Nephron (organoid): ENCODE results near the gene GNAZ.

Source experiments
- H3K27ac Mint-ChIP-seq, 3 experiments: 2 replicates each; pipeline ENCODE4 v1.8.0; 2020; ENCODE audit warnings: mixed read lengths in 3 of 3, mild to moderate bottlenecking in 2 of 3, moderate library complexity in 1 of 3
- H3K27me3 Mint-ChIP-seq: 2 replicates; pipeline ENCODE4 v1.8.0; 2021; ENCODE audit warnings: low read depth, mild to moderate bottlenecking, moderate library complexity, mixed read lengths
- H3K36me3 Mint-ChIP-seq: 2 replicates; pipeline ENCODE4 v1.8.0; 2020; ENCODE audit warnings: low read depth, mixed read lengths
- H3K4me1 Mint-ChIP-seq: 2 replicates; pipeline ENCODE4 v1.8.0; 2020; ENCODE audit warnings: mixed read lengths
- H3K4me3 Mint-ChIP-seq, 3 experiments: 2 replicates each; pipeline ENCODE4 v1.8.0; 2020; ENCODE audit warnings: mild to moderate bottlenecking in 3 of 3, mixed read lengths in 3 of 3, moderate library complexity in 2 of 3
- H3K9me3 Mint-ChIP-seq: 2 replicates; pipeline ENCODE4 v1.8.0; 2020; ENCODE audit warnings: mixed read lengths
- CTCF ChIP-seq, 3 experiments: fragments of 200-600 bp; sonication (generic); IDR thresholded peaks; one replicate each; pipeline ENCODE4 v1.5.0; 2021; ENCODE audit warnings: antibody characterized with exemption in 3 of 3; ENCODE audit not compliant: unreplicated experiment in 3 of 3

The GNAZ gene

GRCh38 chr22:23097412-23098229 is 27.3 kb downstream of the GNAZ start:
- H3K4me1 Mint-ChIP-seq = peaks cover 20% of the 10 kb centered on the region
- TF ChIP-seq CTCF (IDR thresholded peaks at IDR 0.05; ENCODE audit: unreplicated experiment in 3 of 3) = no peak
- H3K27me3 Mint-ChIP-seq = peaks cover 6% of the 10 kb centered on the region
- peak overlapping the region in 1 of 3 experiments; percentile 18 for H3K27ac Mint-ChIP-seq
- no peaks in the 10 kb centered on the region for H3K9me3 Mint-ChIP-seq
- H3K4me3 Mint-ChIP-seq = no peak overlapping the region
- H3K36me3 Mint-ChIP-seq = no peaks in the 10 kb centered on the region

- no peak for TF ChIP-seq CTCF (IDR thresholded peaks at IDR 0.05; ENCODE audit: unreplicated experiment in 3 of 3)
- H3K4me1 Mint-ChIP-seq = peaks cover 26% of the 10 kb centered on the region
- H3K9me3 Mint-ChIP-seq = no peaks in the 10 kb centered on the region
- H3K36me3 Mint-ChIP-seq = no peaks in the 10 kb centered on the region
- no peak overlapping the region for H3K4me3 Mint-ChIP-seq
- H3K27me3 Mint-ChIP-seq = peaks cover 8% of the 10 kb centered on the region
- peak overlapping the region in 1 of 3 experiments; percentile 18 for H3K27ac Mint-ChIP-seq
Observed at GRCh38 chr22:23098230-23098705, 27.9 kb downstream of the GNAZ start.

- H3K4me3 Mint-ChIP-seq = no peak overlapping the region
- no peaks in the 10 kb centered on the region for H3K36me3 Mint-ChIP-seq
- peaks cover 31% of the 10 kb centered on the region for H3K4me1 Mint-ChIP-seq
- H3K9me3 Mint-ChIP-seq = no peaks in the 10 kb centered on the region
- peaks cover 12% of the 10 kb centered on the region for H3K27me3 Mint-ChIP-seq
- H3K27ac Mint-ChIP-seq = no peak overlapping the region
- TF ChIP-seq CTCF (IDR thresholded peaks at IDR 0.05; ENCODE audit: unreplicated experiment in 3 of 3) = no peak
Observed at GRCh38 chr22:23098718-23099530, 28.6 kb downstream of the GNAZ start.

GRCh38 chr22:23099531-23099804 is 29.1 kb downstream of the GNAZ start:
- Mint-ChIP-seq H3K9me3 (no peaks in the 10 kb centered on the region), H3K36me3 (no peaks in the 10 kb centered on the region), H3K4me3 (no peak overlapping the region), H3K4me1 (peaks cover 31% of the 10 kb centered on the region), H3K27ac (no peak overlapping the region), H3K27me3 (peaks cover 13% of the 10 kb centered on the region)
- TF ChIP-seq CTCF (IDR thresholded peaks at IDR 0.05; ENCODE audit: unreplicated experiment in 3 of 3) = no peak

GRCh38 chr22:23100124-23100801 is 29.9 kb downstream of the GNAZ start:
- Mint-ChIP-seq H3K27ac (peak overlapping the region in 1 of 3 experiments; percentile 22), H3K4me1 (peaks cover 31% of the 10 kb centered on the region), H3K36me3 (no peaks in the 10 kb centered on the region), H3K27me3 (peaks cover 15% of the 10 kb centered on the region), H3K4me3 (no peak overlapping the region), H3K9me3 (no peaks in the 10 kb centered on the region)
- TF ChIP-seq CTCF (IDR thresholded peaks at IDR 0.05; ENCODE audit: unreplicated experiment in 3 of 3) = no peak
